ENCODE results near the gene PACSIN1.

DNA sequence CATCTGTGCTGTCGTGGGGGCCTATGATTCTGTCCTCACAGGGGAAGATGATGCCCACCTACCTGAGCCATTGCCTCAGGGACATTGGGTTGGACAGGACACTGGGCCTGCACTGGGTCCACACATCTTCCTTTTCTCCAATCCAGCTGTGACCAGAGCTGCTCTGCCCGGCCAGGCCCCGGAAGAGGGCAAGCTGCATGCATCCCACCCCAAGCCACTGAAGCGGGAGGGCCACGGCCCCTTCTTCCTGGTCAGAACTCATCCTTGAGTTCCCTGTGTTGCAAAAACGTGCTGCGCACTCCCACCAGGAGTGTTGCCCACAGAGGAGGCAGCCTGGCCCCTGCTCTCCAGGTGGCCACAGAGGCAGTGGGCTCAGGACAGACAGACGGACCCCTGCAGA is 52.1 kb downstream of the PACSIN1 start:
- TF ChIP-seq, protein P1, sequence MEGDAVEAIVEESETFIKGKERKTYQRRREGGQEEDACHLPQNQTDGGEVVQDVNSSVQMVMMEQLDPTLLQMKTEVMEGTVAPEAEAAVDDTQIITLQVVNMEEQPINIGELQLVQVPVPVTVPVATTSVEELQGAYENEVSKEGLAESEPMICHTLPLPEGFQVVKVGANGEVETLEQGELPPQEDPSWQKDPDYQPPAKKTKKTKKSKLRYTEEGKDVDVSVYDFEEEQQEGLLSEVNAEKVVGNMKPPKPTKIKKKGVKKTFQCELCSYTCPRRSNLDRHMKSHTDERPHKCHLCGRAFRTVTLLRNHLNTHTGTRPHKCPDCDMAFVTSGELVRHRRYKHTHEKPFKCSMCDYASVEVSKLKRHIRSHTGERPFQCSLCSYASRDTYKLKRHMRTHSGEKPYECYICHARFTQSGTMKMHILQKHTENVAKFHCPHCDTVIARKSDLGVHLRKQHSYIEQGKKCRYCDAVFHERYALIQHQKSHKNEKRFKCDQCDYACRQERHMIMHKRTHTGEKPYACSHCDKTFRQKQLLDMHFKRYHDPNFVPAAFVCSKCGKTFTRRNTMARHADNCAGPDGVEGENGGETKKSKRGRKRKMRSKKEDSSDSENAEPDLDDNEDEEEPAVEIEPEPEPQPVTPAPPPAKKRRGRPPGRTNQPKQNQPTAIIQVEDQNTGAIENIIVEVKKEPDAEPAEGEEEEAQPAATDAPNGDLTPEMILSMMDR (IDR thresholded peaks at IDR 0.05), result no peak
- TF ChIP-seq POLR2A (IDR thresholded peaks at IDR 0.05), result no peak
